Dermis blood vessel endothelial cell (primary cell): ENCODE results near the gene XPNPEP3. TPM values are rescaled to one million over a fixed set of nuclear protein-coding genes. Genes with fewer than 3 reads are reported as not detected.

Source experiments
- DNase-seq: peaks from one replicate; pipeline ENCODE4 v3.0.0; 2010
- total RNA-seq: library from RNA; depleted of rRNA; stranded (reverse); fragments of >200 nt; gene quantifications from 2 replicates; pipeline ENCODE4 v1.2.3, GENCODE V29; 2014

Gene XPNPEP3
- total RNA-seq, 1 donor from 2014 or later, result 5.3 TPM

DNA sequence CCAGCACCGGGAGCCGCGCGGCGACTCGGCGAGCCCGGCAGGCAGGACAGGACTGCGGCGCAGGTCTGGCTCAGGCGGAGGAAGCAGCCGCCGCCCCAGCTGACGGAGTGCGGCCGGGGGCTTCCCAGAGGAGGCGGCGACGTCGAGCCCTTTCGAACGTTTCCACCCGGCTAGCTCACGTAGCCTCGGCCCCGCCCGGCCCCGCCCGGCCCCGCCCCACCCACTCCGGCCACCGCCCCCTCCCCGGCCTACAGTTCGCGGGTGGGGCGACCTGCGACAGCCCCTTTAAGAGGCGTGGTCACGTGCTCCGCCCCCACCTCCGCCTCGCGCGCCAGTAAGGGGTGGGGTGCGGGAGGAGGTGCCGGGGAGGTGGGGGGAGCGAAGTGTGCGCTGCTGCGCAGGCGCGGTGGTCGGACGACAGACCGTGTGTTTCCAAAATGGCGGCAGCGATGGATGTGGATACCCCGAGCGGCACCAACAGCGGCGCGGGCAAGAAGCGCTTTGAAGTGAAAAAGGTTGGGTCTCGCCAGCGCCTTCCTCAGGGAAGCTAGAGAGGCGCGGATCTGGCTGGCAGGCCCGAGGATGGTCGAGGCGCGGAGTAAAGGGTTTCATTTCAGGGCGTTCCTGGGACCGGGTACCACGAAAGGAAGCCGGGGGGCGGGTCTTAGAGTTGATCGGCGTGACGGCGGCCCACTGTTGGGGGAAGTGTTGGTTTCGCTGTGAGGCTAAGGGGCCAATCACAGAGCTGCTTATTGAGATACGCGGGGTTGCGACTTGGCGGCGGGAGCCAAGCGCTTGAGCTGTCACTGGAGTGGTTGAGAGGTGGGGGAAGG, 94.2 kb downstream of the XPNPEP3 start, which contains the start of gene RBX1:
Gene RBX1 (plus strand): TSS at position 417 of the 833 bp plus-strand sequence. CDS start 21 bp downstream, at position 438.
- DNase-seq, result peak; percentile 99

DNA sequence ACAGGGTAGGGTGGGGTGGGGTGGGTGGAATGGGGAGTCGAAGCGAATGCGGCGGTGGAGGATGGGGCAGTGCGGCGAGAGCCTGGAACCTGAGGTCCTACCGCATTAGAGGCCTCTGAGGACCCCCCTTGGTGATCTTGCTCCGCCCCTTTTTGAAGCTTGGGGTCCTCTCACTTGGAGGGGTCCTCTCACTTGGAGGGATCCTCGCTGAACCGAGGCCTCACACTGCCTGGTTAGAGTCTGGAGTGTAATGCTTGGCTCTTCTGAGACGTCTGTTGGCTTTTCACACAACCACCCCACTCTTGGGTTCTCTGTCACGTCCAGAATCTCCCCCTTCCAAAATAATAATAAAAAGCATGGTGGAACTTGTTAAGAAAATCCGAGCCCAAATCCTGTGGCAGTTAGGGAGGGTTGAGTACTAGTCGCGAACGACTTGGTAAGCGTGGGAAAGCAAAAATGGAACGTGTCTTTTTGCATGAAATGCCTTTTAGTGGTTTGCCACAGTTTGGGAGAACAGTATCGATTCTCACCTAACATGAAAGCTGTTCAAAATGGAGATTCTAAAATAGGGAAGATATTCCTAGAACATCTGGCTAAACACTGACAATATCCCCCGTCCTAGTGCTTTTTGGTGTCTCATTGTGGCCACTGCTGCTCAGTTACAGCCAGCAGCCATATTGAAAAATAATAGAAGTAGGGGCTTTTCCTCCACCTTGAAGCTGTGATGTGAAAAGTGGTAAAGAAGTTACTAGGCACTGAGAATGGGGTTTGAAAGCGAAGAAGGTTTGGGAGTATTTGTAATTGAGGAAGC, 95.1 kb downstream of the XPNPEP3 start:
- DNase-seq, result no peak

- DNase-seq, result no peak
These were observed 96.5 kb downstream of the XPNPEP3 start for GRCh38 chr22:40953471-40953870.

DNA sequence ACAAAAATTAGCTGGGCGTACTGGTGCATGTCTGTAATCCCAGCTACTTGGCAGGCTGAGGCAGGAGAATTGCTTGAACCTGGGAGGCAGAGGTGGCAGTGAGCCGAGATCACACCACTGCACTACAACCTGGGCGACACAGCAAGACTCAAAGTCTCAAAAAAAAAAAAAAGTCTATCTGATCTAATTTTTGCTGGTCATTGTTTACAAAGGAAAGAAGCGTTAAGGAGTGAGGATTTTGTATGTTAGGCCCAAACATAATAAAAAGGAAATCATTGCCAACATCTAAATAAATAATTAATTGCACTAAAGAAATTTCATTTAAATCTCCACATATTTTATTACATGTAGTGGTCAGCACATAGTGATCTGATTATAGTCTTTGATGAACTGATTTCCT, 97.2 kb downstream of the XPNPEP3 start:
- no peak for DNase-seq

DNA sequence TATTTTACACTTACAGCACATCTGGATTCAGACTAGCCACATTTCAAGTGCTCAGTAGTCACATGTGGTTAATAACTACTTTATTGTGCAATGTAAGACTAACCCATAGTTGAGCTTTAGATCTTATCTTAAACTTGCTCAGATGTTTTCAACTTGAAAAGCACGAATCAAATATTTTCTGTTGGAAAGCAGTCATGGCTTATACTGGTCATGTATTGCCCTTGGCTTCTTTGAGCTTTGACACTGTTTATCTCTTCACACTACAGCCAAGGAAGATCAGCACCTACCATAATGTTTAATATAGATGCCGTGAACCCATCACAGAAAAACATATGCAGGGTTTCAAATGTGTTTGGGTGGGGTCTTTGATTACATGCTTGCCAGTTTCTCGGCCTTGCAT, 98.6 kb downstream of the XPNPEP3 start:
- no peak for DNase-seq

DNA sequence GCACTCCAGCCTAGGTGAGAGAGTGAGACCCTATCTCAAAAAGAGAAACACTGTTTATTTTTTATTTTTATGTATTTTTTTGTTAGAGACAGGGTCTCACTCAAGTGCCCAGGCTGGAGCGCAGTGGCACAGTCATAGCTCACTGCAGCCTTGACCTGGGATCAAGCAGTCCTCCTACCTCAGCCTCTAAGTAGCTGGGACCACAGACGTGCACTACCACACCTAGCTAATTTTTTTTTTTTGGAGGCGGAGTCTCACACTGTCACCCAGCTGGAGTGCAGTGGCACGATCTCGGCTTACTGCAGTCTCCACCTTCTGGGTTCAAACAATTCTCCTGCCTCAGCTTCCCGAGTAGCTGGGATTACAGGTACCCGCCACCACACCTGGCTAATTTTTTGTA, 100.7 kb downstream of the XPNPEP3 start:
- DNase-seq, result no peak

DNA sequence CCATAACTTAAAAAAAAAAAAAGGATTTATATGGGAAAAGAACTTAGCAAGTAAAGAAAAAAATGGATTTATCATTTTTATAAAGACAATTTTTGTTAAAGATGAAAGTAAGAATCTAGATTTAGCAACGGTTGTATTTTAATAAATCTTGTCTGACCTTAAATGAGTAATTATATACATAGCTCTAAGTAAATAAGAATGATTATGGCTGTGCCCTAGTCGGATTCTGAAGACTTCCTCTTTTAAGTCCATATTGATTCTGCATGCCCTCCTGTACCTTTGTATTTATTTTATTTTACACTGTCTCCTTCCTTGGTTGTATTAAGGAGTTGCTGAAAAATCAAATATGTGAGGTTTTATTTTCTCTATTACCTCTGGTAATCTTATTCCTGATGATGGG, 101.4 kb downstream of the XPNPEP3 start:
- no peak for DNase-seq

DNA sequence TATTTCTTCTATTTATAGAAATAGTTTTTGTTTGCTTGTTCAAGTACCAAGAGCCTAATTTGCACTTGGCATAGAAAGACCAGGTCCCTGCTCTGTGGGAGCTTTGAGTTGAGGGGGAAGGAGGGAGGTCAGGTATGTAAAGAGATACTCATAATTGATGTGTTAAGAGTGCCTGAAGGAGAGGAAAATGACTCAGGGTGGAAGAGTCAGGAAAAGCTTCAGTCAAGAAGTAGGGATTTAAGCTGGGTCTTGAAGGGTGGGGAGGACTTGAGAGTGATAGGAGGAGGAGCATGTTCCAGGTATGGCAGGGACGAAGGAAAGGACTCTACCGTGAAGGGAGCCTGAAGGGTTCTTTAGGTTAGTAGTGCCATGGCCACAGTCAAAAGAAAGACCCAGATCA, 103.2 kb downstream of the XPNPEP3 start:
- no peak for DNase-seq

DNA sequence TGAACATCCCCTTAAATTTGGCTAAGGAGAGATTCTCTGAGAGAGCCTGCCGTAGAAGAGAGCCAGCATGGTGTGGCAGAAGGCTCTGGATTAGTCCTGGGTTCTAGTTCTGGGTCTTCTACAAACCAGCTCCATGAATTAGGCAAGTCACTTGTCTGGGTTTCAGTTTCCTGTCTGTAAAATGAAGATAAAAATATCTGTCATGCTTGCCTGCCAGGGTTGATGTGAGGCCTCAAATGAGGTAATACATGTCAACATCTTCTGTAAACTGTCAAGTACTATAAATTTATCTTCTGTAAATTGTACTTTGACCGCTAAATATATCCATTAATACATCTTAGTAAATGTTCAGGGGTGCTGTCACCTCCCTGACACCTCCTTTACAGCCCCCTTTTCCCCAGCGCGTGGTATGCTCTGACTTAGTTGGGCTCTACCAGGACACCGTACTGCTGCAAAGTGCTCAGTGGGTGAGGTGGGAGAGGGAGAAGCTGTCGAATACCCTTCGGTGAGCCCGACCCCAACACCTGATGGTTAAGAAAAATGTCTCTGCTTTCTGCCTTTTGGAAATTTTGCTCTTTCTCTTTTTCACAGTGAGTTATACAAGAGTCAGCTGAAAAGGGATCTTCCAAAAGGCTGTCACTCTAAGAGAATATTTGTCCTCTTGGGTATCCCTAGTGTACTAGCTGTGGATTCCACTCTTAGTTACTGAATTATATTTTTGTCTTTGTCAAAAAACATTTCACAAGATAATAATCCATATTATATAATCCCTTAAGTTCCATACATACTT, 109.2 kb downstream of the XPNPEP3 start:
- DNase-seq, result no peak

- peak; percentile 46 for DNase-seq
These were observed 109.8 kb downstream of the XPNPEP3 start for GRCh38 chr22:40966726-40967085.

DNA sequence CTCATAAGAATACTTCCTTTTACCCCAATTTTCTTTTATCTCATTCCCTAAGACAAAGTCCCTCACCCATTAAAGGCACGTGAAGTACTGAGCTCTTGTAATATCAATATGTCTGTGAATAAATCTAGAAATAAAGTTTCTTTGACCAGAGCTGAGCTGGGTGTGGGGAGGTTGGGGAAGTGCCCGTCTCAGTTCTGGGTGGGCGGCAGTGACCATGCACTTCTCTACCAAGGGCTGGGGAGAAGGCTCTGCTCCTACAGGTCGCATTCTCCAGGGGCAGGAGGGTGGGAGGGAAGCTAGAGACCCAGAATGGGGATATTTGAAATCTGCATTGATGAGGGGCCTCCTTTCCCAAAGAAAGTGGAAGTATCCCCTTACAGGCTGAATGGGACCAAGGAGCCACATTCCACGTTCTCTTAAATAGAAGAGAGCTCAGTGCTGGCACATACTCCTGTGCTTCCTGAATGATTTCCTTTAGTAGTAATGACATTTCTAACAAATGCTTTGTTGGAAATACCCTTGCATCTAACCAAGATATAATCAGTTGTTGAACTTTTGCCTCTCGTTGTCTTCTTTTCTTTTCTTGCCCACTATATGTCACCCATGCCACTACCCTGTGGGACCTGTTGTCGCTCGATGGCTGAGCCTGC, 110.3 kb downstream of the XPNPEP3 start:
- DNase-seq, result peak; percentile 56

DNA sequence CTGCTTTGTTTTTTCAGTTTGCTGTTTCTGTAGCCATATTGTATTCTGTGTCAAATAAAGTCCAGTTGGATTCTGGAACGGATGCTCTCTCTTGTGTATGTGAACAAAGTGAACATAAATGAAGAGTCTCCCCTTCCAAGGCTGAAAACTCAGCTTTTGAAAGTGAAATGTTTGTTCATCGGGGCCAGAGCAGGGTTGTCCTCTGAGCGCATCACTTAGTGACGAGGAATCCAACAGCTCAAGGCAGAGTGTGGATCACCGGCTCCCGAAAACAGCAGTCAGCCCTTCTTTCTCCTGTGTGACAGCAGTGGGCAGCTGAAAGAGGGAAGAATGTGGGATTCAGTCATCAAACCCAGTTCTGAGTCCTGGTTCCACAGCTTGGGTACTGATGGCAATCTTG, 115.6 kb downstream of the XPNPEP3 start:
- no peak for DNase-seq

- DNase-seq, result no peak
These were observed 116.2 kb downstream of the XPNPEP3 start for GRCh38 chr22:40973144-40973543.

DNA sequence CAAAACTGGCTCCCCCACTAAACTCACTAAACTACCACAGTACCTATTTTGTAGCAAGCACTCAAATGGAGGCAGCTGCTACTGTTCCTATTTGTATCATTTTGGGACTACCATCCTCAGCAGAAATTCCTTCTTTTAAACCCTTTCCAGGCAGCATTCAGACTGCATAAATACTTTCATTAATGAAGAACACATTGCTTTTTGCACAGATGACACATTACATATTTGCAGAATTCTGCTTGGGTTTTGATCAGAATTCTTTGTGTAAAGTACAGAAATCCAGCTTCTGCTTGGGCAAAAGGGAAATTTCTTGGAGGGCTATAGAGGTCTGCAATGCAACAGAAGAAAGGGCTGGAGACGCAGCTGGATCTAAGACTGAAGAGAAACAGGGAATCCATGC, 118.4 kb downstream of the XPNPEP3 start:
- no peak for DNase-seq

GRCh38 chr22:40976866-40977700, 120.1 kb downstream of the XPNPEP3 start:
- no peak for DNase-seq

GRCh38 chr22:40979198-40979597, 122.2 kb downstream of the XPNPEP3 start:
- no peak for DNase-seq

DNA sequence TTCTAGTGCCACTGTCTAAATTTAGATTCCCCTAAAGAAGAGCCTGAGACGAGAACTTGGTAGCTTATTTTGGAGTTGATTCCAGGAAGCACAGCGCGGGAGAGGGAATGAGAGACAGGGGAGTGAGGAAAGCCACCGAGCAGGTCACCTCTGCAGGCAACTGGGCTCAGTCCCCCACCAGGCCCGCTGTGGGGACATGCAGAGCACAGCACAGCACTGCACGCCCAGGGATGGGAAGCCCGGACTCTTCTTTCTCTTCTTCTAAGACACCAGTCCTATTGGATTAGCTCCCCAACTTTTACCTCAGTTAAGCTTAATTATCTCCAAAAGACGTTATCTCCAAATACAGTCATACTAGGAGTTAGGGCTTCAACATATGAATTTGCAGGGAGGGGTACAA, 122.9 kb downstream of the XPNPEP3 start:
- DNase-seq, result no peak
